SK-N-SH (cell line): ENCODE data around the gene SHMT1.
"Not testable (repeated sequence)": the region's sequence is repeated elsewhere in the genome, so short reads cannot be mapped to it uniquely, and the experiment has no call there.

Experiments used
- EP300 ChIP-seq, 2 experiments: IDR thresholded peaks; 2 replicates each; pipeline versions ENCODE4 v1.4.0 to v1.6.1; 2012; ENCODE audit warnings: borderline replicate concordance in 1 of 2, low read depth in 1 of 2, low read length in 1 of 2
- EZH2phosphoT487 ChIP-seq: fragments of 200-600 bp; sonication (generic); IDR thresholded peaks from 2 replicates; pipeline ENCODE4 v1.6.1; 2017; ENCODE audit warnings: low read depth, mixed run types, mild to moderate bottlenecking, antibody characterized with exemption, moderate library complexity, borderline replicate concordance
- FOSL2 ChIP-seq: IDR thresholded peaks from 2 replicates; pipeline ENCODE4 v1.4.0; 2012; ENCODE audit warnings: low read depth, mild to moderate bottlenecking, moderate library complexity, borderline replicate concordance
- MEF2A ChIP-seq: IDR thresholded peaks from 2 replicates; pipeline ENCODE4 v1.4.0; 2012; ENCODE audit warnings: low read depth, borderline replicate concordance
- MXI1 ChIP-seq: IDR thresholded peaks from 2 replicates; pipeline ENCODE4 v1.6.1; 2012; ENCODE audit warnings: mild to moderate bottlenecking, low read depth, low read length, improper control_type of control experiment
- NRF1 ChIP-seq: IDR thresholded peaks from 2 replicates; pipeline ENCODE4 v1.6.1; 2012; ENCODE audit warnings: low read depth, mild to moderate bottlenecking, low read length
- POLR2AphosphoS5 ChIP-seq: IDR thresholded peaks from 2 replicates; pipeline ENCODE4 v1.6.1; 2012; ENCODE audit warnings: low read depth, low read length
- RAD21 ChIP-seq: IDR thresholded peaks from 2 replicates; pipeline ENCODE4 v1.6.1; 2012; ENCODE audit warnings: mild to moderate bottlenecking, low read length
- RCOR1 ChIP-seq: fragments of 150-350 bp; IDR thresholded peaks from 2 replicates; pipeline ENCODE4 v1.6.1; 2017; ENCODE audit warnings: antibody characterized with exemption, low read length
- RFX5 ChIP-seq: IDR thresholded peaks from 2 replicates; pipeline ENCODE4 v1.6.1; 2012; ENCODE audit warnings: mild to moderate bottlenecking, improper control_type of control experiment, low read length
- TCF12 ChIP-seq: IDR thresholded peaks from 2 replicates; pipeline ENCODE4 v1.4.0; 2012
- TF ChIP-seq, protein P1 (sequence below): fragments of 200-600 bp; sonication (generic); IDR thresholded peaks from 2 replicates; pipeline ENCODE4 v1.6.1; 2017; ENCODE audit warnings: antibody characterized with exemption, mild to moderate bottlenecking, moderate library complexity
- TF ChIP-seq, protein P2 (sequence below): IDR thresholded peaks from 2 replicates; pipeline ENCODE4 v1.6.1; 2012; ENCODE audit warnings: mild to moderate bottlenecking, low read depth, low read length, moderate library complexity
- TF ChIP-seq, protein P3 (sequence below): fragments of 150-350 bp; IDR thresholded peaks from 2 replicates; pipeline ENCODE4 v1.6.1; 2017; ENCODE audit warnings: antibody characterized with exemption, low read length, low read depth, borderline replicate concordance

DNA sequence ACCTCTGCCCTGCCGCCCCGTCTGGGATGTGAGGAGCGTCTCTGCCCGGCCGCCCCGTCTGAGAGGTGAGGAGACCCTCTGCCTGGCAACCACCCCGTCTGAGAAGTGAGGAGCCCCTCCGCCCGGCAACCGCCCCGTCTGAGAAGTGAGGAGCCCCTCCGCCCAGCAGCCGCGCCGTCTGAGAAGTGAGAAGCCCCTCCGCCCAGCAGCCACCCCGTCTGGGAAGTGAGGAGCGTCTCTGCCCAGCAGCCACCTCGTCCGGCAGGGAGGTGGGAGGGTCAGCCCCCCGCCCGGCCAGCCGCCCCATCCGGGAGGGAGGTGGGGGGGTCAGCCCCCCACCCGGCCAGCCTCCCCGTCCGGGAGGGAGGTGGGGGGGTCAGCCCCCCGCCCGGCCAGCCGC lies 65.3 kb downstream of the SHMT1 start:
- not testable (repeated sequence) for TF ChIP-seq MEF2A; RFX5; EZH2phosphoT487; MXI1; RCOR1; EP300 (IDR thresholded peaks at IDR 0.05; ENCODE audit: borderline replicate concordance in 1 of 2, low read depth in 1 of 2, low read length in 1 of 2); POLR2AphosphoS5; NRF1; TCF12; FOSL2; RAD21
- TF ChIP-seq, protein P1, sequence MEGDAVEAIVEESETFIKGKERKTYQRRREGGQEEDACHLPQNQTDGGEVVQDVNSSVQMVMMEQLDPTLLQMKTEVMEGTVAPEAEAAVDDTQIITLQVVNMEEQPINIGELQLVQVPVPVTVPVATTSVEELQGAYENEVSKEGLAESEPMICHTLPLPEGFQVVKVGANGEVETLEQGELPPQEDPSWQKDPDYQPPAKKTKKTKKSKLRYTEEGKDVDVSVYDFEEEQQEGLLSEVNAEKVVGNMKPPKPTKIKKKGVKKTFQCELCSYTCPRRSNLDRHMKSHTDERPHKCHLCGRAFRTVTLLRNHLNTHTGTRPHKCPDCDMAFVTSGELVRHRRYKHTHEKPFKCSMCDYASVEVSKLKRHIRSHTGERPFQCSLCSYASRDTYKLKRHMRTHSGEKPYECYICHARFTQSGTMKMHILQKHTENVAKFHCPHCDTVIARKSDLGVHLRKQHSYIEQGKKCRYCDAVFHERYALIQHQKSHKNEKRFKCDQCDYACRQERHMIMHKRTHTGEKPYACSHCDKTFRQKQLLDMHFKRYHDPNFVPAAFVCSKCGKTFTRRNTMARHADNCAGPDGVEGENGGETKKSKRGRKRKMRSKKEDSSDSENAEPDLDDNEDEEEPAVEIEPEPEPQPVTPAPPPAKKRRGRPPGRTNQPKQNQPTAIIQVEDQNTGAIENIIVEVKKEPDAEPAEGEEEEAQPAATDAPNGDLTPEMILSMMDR = not testable (repeated sequence)
- TF ChIP-seq, protein P2, sequence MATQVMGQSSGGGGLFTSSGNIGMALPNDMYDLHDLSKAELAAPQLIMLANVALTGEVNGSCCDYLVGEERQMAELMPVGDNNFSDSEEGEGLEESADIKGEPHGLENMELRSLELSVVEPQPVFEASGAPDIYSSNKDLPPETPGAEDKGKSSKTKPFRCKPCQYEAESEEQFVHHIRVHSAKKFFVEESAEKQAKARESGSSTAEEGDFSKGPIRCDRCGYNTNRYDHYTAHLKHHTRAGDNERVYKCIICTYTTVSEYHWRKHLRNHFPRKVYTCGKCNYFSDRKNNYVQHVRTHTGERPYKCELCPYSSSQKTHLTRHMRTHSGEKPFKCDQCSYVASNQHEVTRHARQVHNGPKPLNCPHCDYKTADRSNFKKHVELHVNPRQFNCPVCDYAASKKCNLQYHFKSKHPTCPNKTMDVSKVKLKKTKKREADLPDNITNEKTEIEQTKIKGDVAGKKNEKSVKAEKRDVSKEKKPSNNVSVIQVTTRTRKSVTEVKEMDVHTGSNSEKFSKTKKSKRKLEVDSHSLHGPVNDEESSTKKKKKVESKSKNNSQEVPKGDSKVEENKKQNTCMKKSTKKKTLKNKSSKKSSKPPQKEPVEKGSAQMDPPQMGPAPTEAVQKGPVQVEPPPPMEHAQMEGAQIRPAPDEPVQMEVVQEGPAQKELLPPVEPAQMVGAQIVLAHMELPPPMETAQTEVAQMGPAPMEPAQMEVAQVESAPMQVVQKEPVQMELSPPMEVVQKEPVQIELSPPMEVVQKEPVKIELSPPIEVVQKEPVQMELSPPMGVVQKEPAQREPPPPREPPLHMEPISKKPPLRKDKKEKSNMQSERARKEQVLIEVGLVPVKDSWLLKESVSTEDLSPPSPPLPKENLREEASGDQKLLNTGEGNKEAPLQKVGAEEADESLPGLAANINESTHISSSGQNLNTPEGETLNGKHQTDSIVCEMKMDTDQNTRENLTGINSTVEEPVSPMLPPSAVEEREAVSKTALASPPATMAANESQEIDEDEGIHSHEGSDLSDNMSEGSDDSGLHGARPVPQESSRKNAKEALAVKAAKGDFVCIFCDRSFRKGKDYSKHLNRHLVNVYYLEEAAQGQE = not testable (repeated sequence)
- TF ChIP-seq, protein P3, sequence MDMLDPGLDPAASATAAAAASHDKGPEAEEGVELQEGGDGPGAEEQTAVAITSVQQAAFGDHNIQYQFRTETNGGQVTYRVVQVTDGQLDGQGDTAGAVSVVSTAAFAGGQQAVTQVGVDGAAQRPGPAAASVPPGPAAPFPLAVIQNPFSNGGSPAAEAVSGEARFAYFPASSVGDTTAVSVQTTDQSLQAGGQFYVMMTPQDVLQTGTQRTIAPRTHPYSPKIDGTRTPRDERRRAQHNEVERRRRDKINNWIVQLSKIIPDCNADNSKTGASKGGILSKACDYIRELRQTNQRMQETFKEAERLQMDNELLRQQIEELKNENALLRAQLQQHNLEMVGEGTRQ = not testable (repeated sequence)
